Gastrocnemius medialis (tissue), 4 donors: Measurements from ENCODE around the gene XIRP1.

ENCODE experiments used
- POLR2A ChIP-seq, 2 donors: fragments of 450-650 bp; IDR thresholded peaks; one replicate each; pipeline ENCODE4 v1.6.1; 2017; ENCODE audit warnings: antibody characterized with exemption in 2 of 2, mild to moderate bottlenecking in 2 of 2, moderate library complexity in 2 of 2
- TF ChIP-seq, protein P1 (sequence below), 5 experiments: fragments of 450-650 bp in 3 of 5; fragments of 200-600 bp in 2 of 5; sonication (generic) in 2 of 5; IDR thresholded peaks in 4 of 5; conservative IDR thresholded peaks in 1 of 5; 1 replicate in 4 of 5; 2 replicates in 1 of 5; pipeline ENCODE4 v1.5.1; 2016 to 2019; ENCODE audit warnings: antibody characterized with exemption in 5 of 5, mild to moderate bottlenecking in 3 of 5, moderate library complexity in 3 of 5

- TF ChIP-seq, protein P1, sequence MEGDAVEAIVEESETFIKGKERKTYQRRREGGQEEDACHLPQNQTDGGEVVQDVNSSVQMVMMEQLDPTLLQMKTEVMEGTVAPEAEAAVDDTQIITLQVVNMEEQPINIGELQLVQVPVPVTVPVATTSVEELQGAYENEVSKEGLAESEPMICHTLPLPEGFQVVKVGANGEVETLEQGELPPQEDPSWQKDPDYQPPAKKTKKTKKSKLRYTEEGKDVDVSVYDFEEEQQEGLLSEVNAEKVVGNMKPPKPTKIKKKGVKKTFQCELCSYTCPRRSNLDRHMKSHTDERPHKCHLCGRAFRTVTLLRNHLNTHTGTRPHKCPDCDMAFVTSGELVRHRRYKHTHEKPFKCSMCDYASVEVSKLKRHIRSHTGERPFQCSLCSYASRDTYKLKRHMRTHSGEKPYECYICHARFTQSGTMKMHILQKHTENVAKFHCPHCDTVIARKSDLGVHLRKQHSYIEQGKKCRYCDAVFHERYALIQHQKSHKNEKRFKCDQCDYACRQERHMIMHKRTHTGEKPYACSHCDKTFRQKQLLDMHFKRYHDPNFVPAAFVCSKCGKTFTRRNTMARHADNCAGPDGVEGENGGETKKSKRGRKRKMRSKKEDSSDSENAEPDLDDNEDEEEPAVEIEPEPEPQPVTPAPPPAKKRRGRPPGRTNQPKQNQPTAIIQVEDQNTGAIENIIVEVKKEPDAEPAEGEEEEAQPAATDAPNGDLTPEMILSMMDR (IDR thresholded peaks at IDR 0.05 in 4 of 5, conservative IDR thresholded peaks at IDR 0.05 in 1 of 5) = no peak
- TF ChIP-seq POLR2A (IDR thresholded peaks at IDR 0.05) = no peak
Measured at GRCh38 chr3:39185959-39186691, 6.3 kb downstream of the XIRP1 start.
